KOPT-K1 (cell line): ENCODE measurements around the gene TP53I3.
A peak's percentile ranks its signal among the peaks of the same experiment; 100 is the strongest.

Source experiments
- H3K27ac ChIP-seq: fragments of 200-600 bp; sonication (generic); 2 replicates; pipeline ENCODE4 v1.5.1; 2016; ENCODE audit warnings: antibody characterized with exemption, mild to moderate bottlenecking, low read depth, low read length; ENCODE audit not compliant: poor library complexity, severe bottlenecking
- H3K36me3 ChIP-seq: fragments of 200-600 bp; sonication (generic); 2 replicates; pipeline ENCODE4 v1.5.1; 2017; ENCODE audit warnings: antibody characterized with exemption, mild to moderate bottlenecking, low read length, moderate library complexity; ENCODE audit not compliant: insufficient read depth
- H3K9me3 ChIP-seq: fragments of 200-600 bp; sonication (generic); 2 replicates; pipeline ENCODE4 v1.5.1; 2017; ENCODE audit warnings: antibody characterized with exemption, low read length, mild to moderate bottlenecking; ENCODE audit not compliant: insufficient read depth, poor library complexity, severe bottlenecking

Gene TP53I3

GRCh38 chr2:24080701-24081100 lies 3.9 kb downstream of the TP53I3 start:
- Histone ChIP-seq H3K36me3 (no peaks in the 10 kb centered on the region), H3K27ac (no peak overlapping the region), H3K9me3 (no peaks in the 10 kb centered on the region)

GRCh38 chr2:24077879-24078278 lies 6.8 kb downstream of the TP53I3 start:
- Histone ChIP-seq H3K36me3 (peaks cover 19% of the 10 kb centered on the region), H3K9me3 (no peaks in the 10 kb centered on the region), H3K27ac (no peak overlapping the region)

DNA sequence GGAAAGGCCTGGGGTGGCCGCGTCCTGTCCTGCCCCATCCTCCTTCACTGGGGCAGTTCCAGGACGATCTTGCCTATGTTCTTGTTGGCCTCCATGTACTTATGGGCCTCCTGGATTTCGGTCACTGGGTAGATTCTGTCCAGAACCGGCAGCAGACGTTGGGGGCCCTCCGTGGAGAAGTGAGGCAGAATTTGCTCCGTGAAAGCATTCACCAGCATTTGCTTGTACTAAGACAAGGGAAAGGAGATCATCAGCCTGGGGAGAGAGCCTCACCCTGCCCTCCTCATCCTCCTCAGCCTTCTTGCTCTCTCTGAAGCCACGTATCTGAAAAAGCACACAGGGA lies 7.1 kb downstream of the TP53I3 start:
- Histone ChIP-seq H3K9me3 (no peaks in the 10 kb centered on the region), H3K27ac (peak overlapping the region; percentile 71)

GRCh38 chr2:24076849-24077534 lies 7.6 kb downstream of the TP53I3 start:
- no peaks in the 10 kb centered on the region for H3K9me3 ChIP-seq
- peaks cover 28% of the 10 kb centered on the region for H3K36me3 ChIP-seq
- peak overlapping the region; percentile 71 for H3K27ac ChIP-seq

More for the DNA sequence above, 7.1 kb downstream of the TP53I3 start:
- H3K36me3 ChIP-seq: peaks cover 23% of the 10 kb centered on the region

DNA sequence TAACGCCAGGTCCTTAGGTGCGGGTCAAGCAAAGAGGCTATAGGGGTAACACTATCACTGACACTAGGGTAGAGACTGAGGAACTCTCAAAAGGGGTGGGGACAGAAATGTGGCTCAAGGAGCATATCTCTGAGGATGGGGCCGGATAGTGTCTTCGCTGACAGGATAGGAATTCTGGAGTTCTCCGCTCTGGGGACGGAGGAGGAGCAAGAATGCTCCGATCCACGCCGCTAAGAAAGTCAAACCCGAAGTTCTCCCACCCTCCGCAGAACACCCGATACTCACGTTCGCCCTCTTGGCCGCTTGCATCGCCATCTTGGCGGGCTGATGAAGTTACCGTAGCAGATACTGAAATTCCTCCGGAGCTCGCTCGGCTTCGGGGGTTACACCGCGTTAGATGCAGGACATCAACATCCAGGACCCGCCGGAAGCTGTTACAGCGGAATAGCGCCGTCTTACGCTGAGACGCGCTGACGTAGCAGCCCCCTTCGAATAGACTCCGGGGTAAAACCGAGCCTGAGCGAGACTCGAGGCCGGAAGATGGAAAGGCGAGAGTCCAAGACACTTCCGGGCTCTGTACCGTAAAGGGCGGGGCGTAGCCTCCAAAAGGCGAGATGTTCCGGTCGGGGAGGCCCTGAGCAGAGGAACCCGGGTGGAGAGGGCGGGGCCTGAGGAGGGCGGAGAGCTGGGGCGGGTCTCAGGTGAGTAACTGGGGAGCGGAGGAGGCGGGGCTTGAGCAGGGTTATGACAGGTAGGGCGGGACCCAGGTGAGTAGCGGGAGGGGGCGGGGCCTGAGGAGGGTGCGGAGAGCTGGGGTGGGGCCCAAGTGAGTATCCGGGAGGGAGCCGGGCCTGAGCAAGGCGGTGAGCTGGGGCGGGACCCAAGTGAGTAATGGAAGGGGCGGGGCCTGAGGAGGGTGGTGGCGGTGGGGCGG lies 8.5 kb downstream of the TP53I3 start, which contains the start of gene SF3B6:
Gene SF3B6, minus strand, starts transcription at position 412 of the 934 bp plus-strand sequence. Its CDS starts 97 bp downstream, at position 315.
- peaks cover 36% of the 10 kb centered on the region for H3K36me3 ChIP-seq
- peak within 1 kb of the TSS; percentile 71 for H3K27ac ChIP-seq
- no peaks in the 10 kb centered on the region for H3K9me3 ChIP-seq

GRCh38 chr2:24075259-24075658 lies 9.4 kb downstream of the TP53I3 start:
- Histone ChIP-seq H3K9me3 (no peaks in the 10 kb centered on the region), H3K27ac (peak overlapping the region; percentile 71), H3K36me3 (peaks cover 41% of the 10 kb centered on the region)

DNA sequence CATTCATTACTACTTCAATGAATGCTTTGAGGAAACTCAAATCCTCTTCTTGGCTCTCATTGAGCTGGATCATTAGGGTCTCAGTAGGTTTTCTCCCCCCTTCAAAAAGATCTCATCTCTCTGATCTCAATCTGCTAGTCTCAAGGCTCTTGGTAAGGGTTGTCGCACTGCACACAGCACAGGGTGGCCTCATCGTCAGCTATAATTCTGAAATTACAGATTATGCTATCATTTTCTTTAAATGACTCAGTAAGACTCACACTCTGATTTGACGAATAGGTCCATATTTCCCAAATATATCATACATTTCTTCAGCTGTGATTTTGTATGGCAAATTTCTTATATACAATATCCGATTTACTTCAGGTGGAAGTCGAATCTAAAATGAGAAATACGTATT lies 10.8 kb downstream of the TP53I3 start:
- no peaks in the 10 kb centered on the region for H3K9me3 ChIP-seq
- peaks cover 55% of the 10 kb centered on the region for H3K36me3 ChIP-seq
- no peak overlapping the region for H3K27ac ChIP-seq

DNA sequence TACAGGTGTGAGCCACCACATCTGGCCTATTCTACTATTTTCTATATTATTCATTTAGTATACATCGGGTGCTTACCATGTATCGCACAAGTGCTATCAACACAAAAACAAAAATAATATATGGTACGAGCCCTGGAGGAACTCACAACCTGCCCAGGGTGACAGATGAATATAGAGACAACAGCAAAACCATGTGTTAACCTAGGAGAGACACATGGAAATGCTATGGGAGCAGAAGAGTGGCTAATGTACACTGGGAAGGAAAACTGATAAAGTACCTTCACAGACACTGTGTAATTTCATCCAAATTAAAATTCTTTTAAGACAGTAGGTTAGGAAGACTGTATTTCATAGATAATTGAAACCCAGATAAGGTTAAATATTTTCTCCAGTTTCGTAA lies 12.4 kb downstream of the TP53I3 start:
- H3K27ac ChIP-seq: no peak overlapping the region
- peaks cover 71% of the 10 kb centered on the region for H3K36me3 ChIP-seq
- no peaks in the 10 kb centered on the region for H3K9me3 ChIP-seq

DNA sequence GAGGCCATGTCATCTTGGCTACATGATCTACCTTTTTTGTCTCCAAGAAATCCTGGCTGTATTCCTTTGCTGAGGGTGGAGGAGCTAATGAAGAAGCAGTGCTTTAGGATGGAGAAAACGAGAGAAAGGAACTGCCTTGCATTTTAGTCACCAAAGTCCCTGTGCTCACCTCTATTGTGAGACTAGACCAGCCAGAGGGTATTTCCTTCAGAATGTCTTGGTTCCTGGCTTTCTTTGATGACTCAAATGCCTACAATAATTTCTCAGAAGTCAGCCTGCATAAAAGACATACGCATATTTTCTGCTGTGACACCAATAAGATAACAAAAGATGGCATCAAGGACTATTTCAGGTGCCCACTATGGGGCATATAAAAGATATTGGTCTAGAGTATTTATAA lies 19.3 kb downstream of the TP53I3 start:
- Histone ChIP-seq H3K27ac (no peak overlapping the region), H3K9me3 (no peaks in the 10 kb centered on the region), H3K36me3 (peaks cover 45% of the 10 kb centered on the region)

DNA sequence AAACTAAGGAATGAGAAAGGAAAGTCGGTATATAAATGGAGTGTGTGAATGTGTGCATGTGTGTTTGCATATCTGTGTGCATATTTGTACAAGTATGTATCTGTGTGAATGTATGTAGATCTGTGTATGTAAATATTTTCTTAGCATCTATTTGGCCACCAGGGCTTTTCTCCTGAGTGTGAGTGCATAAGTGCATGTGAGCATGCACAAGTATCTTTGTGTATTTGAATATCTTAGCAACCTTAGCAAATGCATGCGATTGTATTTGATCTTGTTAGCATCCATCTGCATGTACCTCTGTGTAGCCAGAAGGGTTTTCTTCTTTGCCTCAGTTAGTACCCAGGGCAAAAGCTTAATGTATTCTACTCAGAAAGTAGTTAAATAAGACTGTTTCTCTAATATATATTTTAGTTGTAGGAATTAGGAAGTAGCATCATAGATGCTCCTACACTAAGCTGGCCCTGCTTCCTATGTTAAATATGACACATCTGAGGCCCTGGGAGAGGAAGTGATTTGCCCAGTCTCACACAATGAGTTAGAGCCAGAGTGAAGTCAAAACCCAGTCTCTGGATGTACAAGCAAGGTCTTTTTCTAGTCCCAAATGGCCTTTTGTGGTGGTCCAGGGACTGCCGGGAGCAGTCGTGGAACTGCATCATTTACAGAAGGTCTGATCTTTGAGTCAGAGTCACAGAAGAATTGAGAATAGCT lies 25.9 kb downstream of the TP53I3 start:
- no peak overlapping the region for H3K27ac ChIP-seq
- H3K36me3 ChIP-seq: no peaks in the 10 kb centered on the region
- no peaks in the 10 kb centered on the region for H3K9me3 ChIP-seq

DNA sequence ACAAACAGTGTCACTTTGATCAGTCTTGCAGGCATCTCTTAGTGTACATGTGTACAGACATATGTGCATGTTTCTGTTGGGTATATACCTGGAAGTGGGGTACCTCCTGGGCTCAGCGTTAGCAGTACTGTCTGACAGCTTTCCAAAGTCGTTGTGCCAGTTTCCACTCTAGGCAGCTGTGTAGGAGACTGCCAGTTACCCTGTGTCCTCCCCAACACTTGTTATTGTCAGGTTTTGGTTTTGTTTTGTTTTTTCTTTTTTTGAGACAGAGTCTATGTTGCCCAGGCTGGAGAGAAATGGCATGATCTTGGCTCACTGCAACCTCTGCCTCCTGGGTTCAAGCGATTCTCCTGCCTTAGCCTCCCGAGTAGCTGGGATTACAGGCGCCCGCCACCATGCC lies 28.9 kb downstream of the TP53I3 start:
- no peak overlapping the region for H3K27ac ChIP-seq

DNA sequence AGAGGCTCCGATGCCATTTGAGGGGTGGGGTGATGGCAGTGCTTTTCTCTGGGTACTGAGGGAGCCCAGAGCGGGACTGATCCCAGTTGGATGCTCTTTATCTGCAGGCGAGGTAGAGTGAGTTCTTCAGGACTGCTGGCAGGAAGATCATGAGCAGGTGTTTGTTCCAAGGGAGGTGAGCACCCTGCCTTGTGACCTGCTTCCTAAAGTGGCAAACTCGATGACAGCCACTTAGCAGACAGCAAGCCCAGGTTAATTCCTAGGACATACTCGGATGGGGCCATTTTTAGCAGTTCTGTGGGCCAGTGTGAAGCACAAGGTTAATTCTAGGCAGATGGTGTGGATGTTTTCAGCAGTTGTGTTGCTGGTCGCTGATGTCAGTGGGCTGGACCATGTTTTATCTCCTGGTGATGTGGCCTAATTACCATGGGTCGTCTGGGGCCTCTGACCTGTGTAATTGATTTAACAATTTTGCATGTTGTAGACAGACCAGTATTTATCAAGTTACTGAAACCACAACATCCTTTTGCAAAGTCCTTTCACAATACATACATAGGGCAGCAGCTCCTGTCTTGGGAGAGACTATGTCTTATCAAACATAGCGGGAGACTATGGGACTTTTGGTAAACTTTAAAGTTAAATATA lies 30.1 kb downstream of the TP53I3 start:
- no peak overlapping the region for H3K27ac ChIP-seq
- no peaks in the 10 kb centered on the region for H3K9me3 ChIP-seq
- no peaks in the 10 kb centered on the region for H3K36me3 ChIP-seq

More for the DNA sequence above, 28.9 kb downstream of the TP53I3 start:
- Histone ChIP-seq H3K9me3 (no peaks in the 10 kb centered on the region), H3K36me3 (no peaks in the 10 kb centered on the region)

DNA sequence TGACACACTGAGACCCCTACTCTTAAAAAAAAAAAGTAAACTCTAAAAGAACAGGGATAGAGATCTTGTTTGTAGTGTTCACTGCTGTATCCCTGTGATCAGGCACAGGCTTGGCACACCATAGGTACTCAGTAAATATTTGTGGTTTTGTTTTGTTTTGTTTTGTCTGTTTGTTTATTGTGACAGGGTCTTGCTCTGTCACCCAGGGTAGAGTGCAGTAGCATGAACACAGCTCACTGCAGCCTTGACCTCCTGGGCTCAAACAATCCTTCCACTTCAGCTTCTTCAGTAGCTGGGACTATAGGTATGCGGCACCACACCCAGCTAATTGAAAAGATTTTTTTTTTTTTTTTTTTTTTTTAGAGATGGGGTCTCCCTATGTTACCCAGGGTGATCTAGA lies 31.7 kb downstream of the TP53I3 start:
- H3K9me3 ChIP-seq: no peaks in the 10 kb centered on the region
- H3K27ac ChIP-seq: no peak overlapping the region
- H3K36me3 ChIP-seq: no peaks in the 10 kb centered on the region

DNA sequence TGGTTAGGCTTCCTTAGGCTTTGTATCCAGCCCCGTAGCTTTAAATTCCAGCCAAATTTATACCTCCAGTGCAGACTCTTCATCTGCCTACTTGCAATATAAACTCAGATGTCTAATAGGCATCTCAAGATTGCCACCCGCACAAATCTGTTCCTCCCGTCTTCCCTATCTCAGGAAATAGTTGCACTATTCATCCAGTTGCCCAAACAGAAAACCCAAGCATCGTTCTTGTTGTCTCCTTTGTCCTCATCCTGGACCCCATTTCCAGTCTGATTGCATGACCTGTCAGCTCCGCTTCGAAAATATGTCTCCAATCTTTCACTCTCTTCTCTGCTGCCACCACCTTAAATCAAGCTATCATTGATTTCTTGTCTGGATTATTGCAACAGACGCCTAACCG lies 32.8 kb downstream of the TP53I3 start:
- H3K36me3 ChIP-seq: no peaks in the 10 kb centered on the region
- no peak overlapping the region for H3K27ac ChIP-seq

More for the DNA sequence above, 32.8 kb downstream of the TP53I3 start:
- no peaks in the 10 kb centered on the region for H3K9me3 ChIP-seq
